HCT116 (cell line): Measurements from ENCODE around the gene GTF3C1. TPM values are rescaled to one million over a fixed set of nuclear protein-coding genes. Genes with fewer than 3 reads are reported as not detected.

Experiments
- ATAC-seq: fragments of 200-7000 bp; cut with Tn5 transposase; 2 replicates; pipeline ENCODE4 v1.9.1; 2020; ENCODE audit warnings: mild to moderate bottlenecking, moderate library complexity
- BruUV-seq: library from RNA; stranded (reverse); fragments of 400-500 nt; replicated peaks from 2 replicates; lab custom pipeline; 2021; lab: Mats Ljungman, UMichigan
- CTCF ChIA-PET: fragments of 300-600 bp; sonication (Branson Sonifier 250); formaldehyde crosslinking; loops from one replicate; lab custom pipeline; 2021; ENCODE audit warnings: antibody characterized with exemption; lab: Charles Lee
- POLR2A ChIA-PET: fragments of 300-600, 350-600 bp; sonication (Branson Sonifier 250); formaldehyde crosslinking; loops from one replicate; lab custom pipeline; 2021; ENCODE audit warnings: antibody characterized with exemption; lab: Charles Lee
- RAD21 ChIA-PET, 2 experiments: fragments of 300-600 bp; sonication (Branson Sonifier 250); formaldehyde crosslinking; loops; one replicate each; lab custom pipeline; 2023; ENCODE audit warnings: low total read pairs in 2 of 2; ENCODE audit not compliant: uncharacterized antibody in 2 of 2, unreplicated experiment in 2 of 2, low non-redundant PET in 1 of 2; lab: Charles Lee
- DNase-seq: peaks from one replicate; pipeline ENCODE4 v3.0.0-alpha.2; 2010; ENCODE audit warnings: low read depth, low spot score
- H2AFZ ChIP-seq: fragments of 200-600 bp; shearing (Covaris generic), sonication (generic); 2 replicates; pipeline ENCODE4 v1.6.1; 2017; ENCODE audit warnings: low read depth, mixed run types, mixed read lengths, antibody characterized with exemption, low read length; ENCODE audit not compliant: poor library complexity, severe bottlenecking
- H3K27ac ChIP-seq: 2 replicates; pipeline ENCODE4 v1.5.1; 2012; ENCODE audit warnings: low read depth, low read length
- H3K27me3 ChIP-seq: fragments of 200-600 bp; sonication (generic); 2 replicates; pipeline ENCODE4 v1.6.1; 2016; ENCODE audit warnings: mixed run types, low read length, mixed read lengths; ENCODE audit not compliant: insufficient read depth
- H3K36me3 ChIP-seq, 2 experiments: fragments of 200-500 bp in 1 of 2; fragments of 200-600 bp in 1 of 2; sonication (Bioruptor generic) in 1 of 2; sonication (generic) in 1 of 2; 2 replicates each; pipeline versions ENCODE4 v1.5.1 to v1.6.1; 2014 to 2016; ENCODE audit warnings: low read length in 2 of 2, inconsistent platforms in 1 of 2, mixed read lengths in 1 of 2, mixed run types in 1 of 2; ENCODE audit not compliant: insufficient read depth in 2 of 2, control insufficient read depth in 1 of 2
- H3K4me1 ChIP-seq, 2 experiments: fragments of 200-600 bp in 1 of 2; sonication (generic) in 1 of 2; 2 replicates each; pipeline versions ENCODE4 v1.5.1 to v1.6.1; 2012 to 2017; ENCODE audit warnings: low read length in 2 of 2, inconsistent platforms in 1 of 2, mild to moderate bottlenecking in 1 of 2, mixed read lengths in 1 of 2, mixed run types in 1 of 2, moderate library complexity in 1 of 2; ENCODE audit not compliant: insufficient read depth in 2 of 2, control insufficient read depth in 1 of 2
- H3K4me2 ChIP-seq: fragments of 200-600 bp; sonication (generic); 2 replicates; pipeline ENCODE4 v1.6.1; 2017; ENCODE audit warnings: mixed run types, low read length, mixed read lengths
- H3K4me3 ChIP-seq, 2 experiments: fragments of 200-600 bp in 1 of 2; sonication (generic) in 1 of 2; replicated peaks in 1 of 2; 2 replicates each; pipeline ENCODE4 v1.5.1; 2011 to 2016; ENCODE audit warnings: low read length in 2 of 2, control low read depth in 1 of 2, low read depth in 1 of 2, mild to moderate bottlenecking in 1 of 2, mixed read lengths in 1 of 2, mixed run types in 1 of 2
- H3K79me2 ChIP-seq: fragments of 200-600 bp; sonication (generic); 2 replicates; pipeline ENCODE4 v1.6.1; 2017; ENCODE audit warnings: mild to moderate bottlenecking, mixed run types, low read length, moderate library complexity, mixed read lengths; ENCODE audit not compliant: insufficient read depth
- H3K9ac ChIP-seq: fragments of 200-600 bp; sonication (generic); 2 replicates; pipeline ENCODE4 v1.6.1; 2016; ENCODE audit warnings: low read length, mixed read lengths
- H3K9me2 ChIP-seq: fragments of 200-600 bp; sonication (generic), shearing (Covaris generic); 2 replicates; pipeline ENCODE4 v1.6.1; 2017; ENCODE audit warnings: mixed run types, mild to moderate bottlenecking, moderate library complexity; ENCODE audit not compliant: insufficient read depth
- H3K9me3 ChIP-seq, 2 experiments: fragments of 200-500 bp in 1 of 2; fragments of 200-600 bp in 1 of 2; sonication (Bioruptor generic) in 1 of 2; sonication (generic) in 1 of 2; 2 replicates each; pipeline ENCODE4 v1.6.1; 2014 to 2017; ENCODE audit warnings: low read length in 2 of 2, mixed read lengths in 2 of 2, inconsistent platforms in 1 of 2, low read depth in 1 of 2, mild to moderate bottlenecking in 1 of 2, mixed run types in 1 of 2, moderate library complexity in 1 of 2; ENCODE audit not compliant: control insufficient read depth in 1 of 2, insufficient read depth in 1 of 2
- H4K20me1 ChIP-seq: fragments of 200-600 bp; sonication (generic), shearing (Covaris generic); 2 replicates; pipeline ENCODE4 v1.6.1; 2017; ENCODE audit warnings: mixed run types, mild to moderate bottlenecking, moderate library complexity; ENCODE audit not compliant: insufficient read depth
- CEBPB ChIP-seq: IDR thresholded peaks from 2 replicates; pipeline ENCODE4 v1.6.1; 2012; ENCODE audit warnings: low read depth
- CTCF ChIP-seq, 3 experiments: fragments of 200-600 bp in 1 of 3; sonication (generic) in 1 of 3; IDR thresholded peaks in 2 of 3; conservative IDR thresholded peaks in 1 of 3; 2 replicates each; pipeline ENCODE4 v1.5.1; 2012 to 2017; ENCODE audit warnings: low read depth in 2 of 3, low read length in 2 of 3, antibody characterized with exemption in 1 of 3, borderline replicate concordance in 1 of 3, control low read depth in 1 of 3, mild to moderate bottlenecking in 1 of 3, mixed read lengths in 1 of 3, mixed run types in 1 of 3, moderate library complexity in 1 of 3; ENCODE audit not compliant: insufficient read depth in 1 of 3
- ELF1 ChIP-seq: IDR thresholded peaks from 2 replicates; pipeline ENCODE4 v1.6.1; 2012; ENCODE audit warnings: low read depth, borderline replicate concordance
- EZH2 ChIP-seq: fragments of 200-600 bp; sonication (generic); IDR thresholded peaks from 2 replicates; pipeline ENCODE4 v1.6.1; 2017; ENCODE audit warnings: antibody characterized with exemption, mixed run types
- EZH2phosphoT487 ChIP-seq: fragments of 200-600 bp; IDR thresholded peaks from 2 replicates; pipeline ENCODE4 v1.6.1; 2018; ENCODE audit warnings: antibody characterized with exemption, borderline replicate concordance
- FOSL1 ChIP-seq: IDR thresholded peaks from 2 replicates; pipeline ENCODE4 v1.6.1; 2012; ENCODE audit warnings: low read depth
- MAX ChIP-seq: IDR thresholded peaks from 2 replicates; pipeline ENCODE4 v1.6.1; 2012
- POLR2AphosphoS5 ChIP-seq: IDR thresholded peaks from 2 replicates; pipeline ENCODE4 v1.6.1; 2011; ENCODE audit warnings: mild to moderate bottlenecking, low read depth, low read length, moderate library complexity
- REST ChIP-seq: IDR thresholded peaks from 2 replicates; pipeline ENCODE4 v1.6.1; 2012; ENCODE audit warnings: low read depth
- SIN3A ChIP-seq: IDR thresholded peaks from 2 replicates; pipeline ENCODE4 v1.6.1; 2012; ENCODE audit warnings: low read depth
- SRF ChIP-seq: IDR thresholded peaks from 2 replicates; pipeline ENCODE4 v1.6.1; 2012; ENCODE audit warnings: low read depth
- TCF7L2 ChIP-seq: IDR thresholded peaks from 2 replicates; pipeline ENCODE4 v1.7.0; 2011; ENCODE audit warnings: borderline replicate concordance, inconsistent platforms; ENCODE audit not compliant: insufficient read depth, insufficient read length; ENCODE audit errors: extremely low read depth
- YY1 ChIP-seq: IDR thresholded peaks from 2 replicates; pipeline ENCODE4 v1.6.1; 2011; ENCODE audit warnings: low read length, low read depth, moderate library complexity, mild to moderate bottlenecking; ENCODE audit not compliant: insufficient replicate concordance; ENCODE audit errors: extremely low read depth
- ZBTB33 ChIP-seq: IDR thresholded peaks from 2 replicates; pipeline ENCODE4 v1.6.1; 2011; ENCODE audit warnings: mild to moderate bottlenecking, low read length, moderate library complexity; ENCODE audit not compliant: insufficient replicate concordance; ENCODE audit errors: extremely low read depth
- ZFX ChIP-seq: fragments of 450-650 bp; IDR thresholded peaks from 2 replicates; pipeline ENCODE4 v1.6.1; 2017
- ZNF274 ChIP-seq: fragments of 200-500 bp; sonication (Bioruptor generic); IDR thresholded peaks from 2 replicates; pipeline ENCODE4 v1.6.1; 2014; ENCODE audit warnings: mild to moderate bottlenecking, low read depth, low read length, inconsistent platforms
- intact Hi-C: fragments of 100-400 bp; cut with micrococcal nuclease; formaldehyde crosslinking; loops from 2 replicates; pipeline ENCODE4 v1.10.0; 2022
- total RNA-seq: library from RNA; stranded (reverse); gene quantifications from one replicate; pipeline ENCODE4 v1.2.1, GENCODE V29; 2021; ENCODE audit not compliant: unreplicated experiment

Gene GTF3C1
- total RNA-seq, 1 experiment from 2014 or later, result 97.5 TPM

- Histone ChIP-seq H3K79me2 (no peaks in the 10 kb centered on the region), H2AFZ (no peak overlapping the region), H3K9me2 (no peaks in the 10 kb centered on the region), H3K27me3 (no peaks in the 10 kb centered on the region), H3K36me3 (no peaks in the 10 kb centered on the region), H3K9me3 (peaks cover 0 to 14% of the 10 kb centered on the region in 2 experiments; a peak in 2 of 4 replicates), H3K4me1 (no peaks in the 10 kb centered on the region), H3K4me2 (no peak overlapping the region), H4K20me1 (no peaks in the 10 kb centered on the region), H3K27ac (no peak overlapping the region), H3K4me3 (no peak overlapping the region), H3K9ac (no peak overlapping the region)
- DNase-seq (no peak), ATAC-seq (no peak; the same call in 1 of the 2 replicates)
- POLR2A ChIA-PET, result no interaction called here
- no TSS peak for BruUV-seq
- RAD21 ChIA-PET, result no interaction called here
- TF ChIP-seq ZNF274, result no peak
- no peak for TF ChIP-seq FOSL1
- TF ChIP-seq CTCF (IDR thresholded peaks at IDR 0.05 in 2 of 3, conservative IDR thresholded peaks at IDR 0.05 in 1 of 3; ENCODE audit: borderline replicate concordance in 1 of 3, insufficient read depth in 1 of 3, low read depth in 2 of 3, low read length in 2 of 3), result no peak
- TF ChIP-seq SRF, result no peak
- TF ChIP-seq ZFX, result no peak
- TF ChIP-seq YY1, result no peak
- TF ChIP-seq EZH2phosphoT487, result no peak
- no peak for TF ChIP-seq POLR2AphosphoS5
- TF ChIP-seq REST, result no peak
- TF ChIP-seq ZBTB33, result no peak
- no peak for TF ChIP-seq MAX
- no peak for TF ChIP-seq TCF7L2
- TF ChIP-seq SIN3A, result no peak
- no peak for TF ChIP-seq ELF1
- no peak for TF ChIP-seq EZH2
- no peak for TF ChIP-seq CEBPB
- CTCF ChIA-PET, result no interaction called here
- intact Hi-C loops, result no loop called here
These were observed 100.9 kb downstream of the GTF3C1 start for GRCh38 chr16:27448532-27449433.
